ENCODE measurements around the gene BCL7C. TPM values are rescaled to one million over a fixed set of nuclear protein-coding genes. Genes with fewer than 3 reads are reported as not detected.
A peak's percentile ranks its signal among the peaks of the same experiment; 100 is the strongest.

The BCL7C gene
- total RNA-seq, 2 experiments from 2014 or later = 17.8 to 19.1 TPM

DNA sequence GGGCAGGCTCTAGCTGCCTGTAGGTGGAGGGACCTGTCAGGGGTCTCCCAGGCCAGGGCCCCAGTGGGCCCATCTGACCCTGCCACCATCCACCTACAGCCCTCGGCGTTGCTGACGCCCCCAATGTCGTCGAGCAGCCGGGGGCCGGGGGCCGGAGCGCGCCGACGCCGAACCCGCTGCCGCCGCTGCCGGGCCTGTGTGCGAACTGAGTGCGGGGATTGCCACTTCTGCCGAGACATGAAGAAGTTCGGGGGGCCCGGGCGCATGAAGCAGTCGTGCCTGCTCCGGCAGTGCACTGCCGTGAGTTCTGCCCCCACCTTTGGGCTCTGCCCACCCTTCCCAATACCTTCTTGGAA, 31.7 kb upstream of the BCL7C start:
- no peak for TF ChIP-seq CTCF (IDR thresholded peaks at IDR 0.05)
- DNase-seq (peak in 1 of 14 experiments; percentile 46), ATAC-seq (ENCODE audit: poor library complexity) (no peak)
- Mint-ChIP-seq H3K4me3 (peak overlapping the region; percentile 86), H3K27me3 (no peaks in the 10 kb centered on the region), H3K4me1 (ENCODE audit: low read depth) (peaks cover 19% of the 10 kb centered on the region), H3K9me3 (no peaks in the 10 kb centered on the region), H3K27ac (peak overlapping the region; percentile 51), H3K36me3 (ENCODE audit: low read depth) (peaks cover 9% of the 10 kb centered on the region)
- Histone ChIP-seq H3K9me3 (ENCODE audit: control insufficient read depth in 1 of 2, insufficient read depth in 1 of 2, low read length in 2 of 2) (no peaks in the 10 kb centered on the region), H3K27ac (ENCODE audit: low read depth in 1 of 2, low read length in 2 of 2) (no peak overlapping the region), H3K4me3 (ENCODE audit: low read length) (no peak overlapping the region), H3K36me3 (ENCODE audit: insufficient read depth, low read length) (peaks cover 5% of the 10 kb centered on the region), H3K4me1 (ENCODE audit: insufficient read depth, low read length) (peaks cover 27% of the 10 kb centered on the region), H3K27me3 (ENCODE audit: control insufficient read depth in 1 of 2, insufficient read depth in 2 of 2, low read length in 2 of 2) (no peaks in the 10 kb centered on the region)
- intact Hi-C loops (cut with DNase I, micrococcal nuclease) = loop anchor here (1.0 to 10.0 kb wide), 5 partner anchors 29 to 931 kb away; partner anchors contain the start of genes HIRIP3 (in 1 of the 2), INO80E (in 1 of the 2), MYL11 (in 1 of the 2) and TBC1D10B (in 1 of the 2)
- ChIA-PET POLR2A (no interaction called here), CTCF (interaction anchor here (2.1 kb wide), 1 partner anchor 16 kb away, joined by 10 read pairs; no protein-coding TSS in a partner anchor)

- ChIA-PET POLR2A (interaction anchor here (0.8 kb wide), 1 partner anchor 23 kb away, joined by 3 read pairs; no protein-coding TSS in a partner anchor), CTCF (interaction anchor here (1.0 to 2.1 kb wide), 2 partner anchors 16 to 111 kb away, joined by 4 to 10 read pairs; no protein-coding TSS in a partner anchor)
- DNase-seq (peak in 1 of 14 experiments; percentile 43), ATAC-seq (ENCODE audit: poor library complexity) (no peak)
- Mint-ChIP-seq H3K27ac (peak overlapping the region; percentile 58), H3K27me3 (no peaks in the 10 kb centered on the region), H3K4me3 (peak overlapping the region; percentile 84), H3K4me1 (ENCODE audit: low read depth) (peaks cover 19% of the 10 kb centered on the region), H3K9me3 (no peaks in the 10 kb centered on the region), H3K36me3 (ENCODE audit: low read depth) (peaks cover 7% of the 10 kb centered on the region)
- Histone ChIP-seq H3K4me3 (ENCODE audit: low read length) (no peak overlapping the region), H3K9me3 (ENCODE audit: control insufficient read depth in 1 of 2, insufficient read depth in 1 of 2, low read length in 2 of 2) (no peaks in the 10 kb centered on the region), H3K27me3 (ENCODE audit: control insufficient read depth in 1 of 2, insufficient read depth in 2 of 2, low read length in 2 of 2) (no peaks in the 10 kb centered on the region), H3K4me1 (ENCODE audit: insufficient read depth, low read length) (peaks cover 27% of the 10 kb centered on the region), H3K36me3 (ENCODE audit: insufficient read depth, low read length) (peaks cover 4% of the 10 kb centered on the region), H3K27ac (ENCODE audit: low read depth in 1 of 2, low read length in 2 of 2) (peak overlapping the region; percentile 19 to 22)
- no peak for TF ChIP-seq CTCF (IDR thresholded peaks at IDR 0.05)
- intact Hi-C loops (cut with DNase I, micrococcal nuclease) = loop anchor here (1.0 to 10.0 kb wide), 6 partner anchors 29 to 930 kb away; partner anchors contain the start of genes HIRIP3 (in 1 of the 2), INO80E (in 1 of the 2), MYL11 (in 1 of the 2) and PHKG2 (in 1 of the 2)
Measured at GRCh38 chr16:30924913-30925631, 31.2 kb upstream of the BCL7C start.

GRCh38 chr16:30924076-30924912, 30.4 kb upstream of the BCL7C start:
- POLR2A ChIA-PET = interaction anchor here (0.8 to 1.3 kb wide), 3 partner anchors 22 to 150 kb away, joined by 3 to 7 read pairs (median 3); partner anchors contain the start of genes ZNF646 and ZNF668
- ATAC-seq (ENCODE audit: poor library complexity) = no peak
- peak overlapping the region; percentile 58 for H3K27ac Mint-ChIP-seq

More at GRCh38 chr16:30924076-30924912, 30.4 kb upstream of the BCL7C start:
- H3K9me3 Mint-ChIP-seq = no peaks in the 10 kb centered on the region
- TF ChIP-seq CTCF (IDR thresholded peaks at IDR 0.05) = no peak
- intact Hi-C loops (cut with DNase I, micrococcal nuclease) = loop anchor here (2.0 to 10.0 kb wide), 5 partner anchors 107 to 929 kb away; partner anchors contain the start of genes HIRIP3 (in 1 of the 2), INO80E (in 1 of the 2), MYL11 (in 1 of the 2) and PHKG2 (in 1 of the 2)
- Histone ChIP-seq H3K9me3 (ENCODE audit: control insufficient read depth in 1 of 2, insufficient read depth in 1 of 2, low read length in 2 of 2) (no peaks in the 10 kb centered on the region), H3K27me3 (ENCODE audit: control insufficient read depth in 1 of 2, insufficient read depth in 2 of 2, low read length in 2 of 2) (no peaks in the 10 kb centered on the region), H3K27ac (ENCODE audit: low read depth in 1 of 2, low read length in 2 of 2) (peak overlapping the region; percentile 19 to 22), H3K4me1 (ENCODE audit: insufficient read depth, low read length) (peaks cover 27% of the 10 kb centered on the region), H3K4me3 (ENCODE audit: low read length) (peak overlapping the region; percentile 93), H3K36me3 (ENCODE audit: insufficient read depth, low read length) (peaks cover 2% of the 10 kb centered on the region)
- peak in 3 of 14 experiments; percentile 28 to 66 (median 37) for DNase-seq
- H3K4me3 Mint-ChIP-seq = peak overlapping the region; percentile 84
- CTCF ChIA-PET = interaction anchor here (1.0 to 2.1 kb wide), 2 partner anchors 17 to 111 kb away, joined by 4 to 10 read pairs; no protein-coding TSS in a partner anchor
- H3K36me3 Mint-ChIP-seq (ENCODE audit: low read depth) = peaks cover 7% of the 10 kb centered on the region
- no peaks in the 10 kb centered on the region for H3K27me3 Mint-ChIP-seq
- peaks cover 19% of the 10 kb centered on the region for H3K4me1 Mint-ChIP-seq (ENCODE audit: low read depth)
